Measurements from ENCODE around the gene WFDC2.

The WFDC2 gene

GRCh38 chr20:45523821-45524220, 54.3 kb downstream of the WFDC2 start:
- H3K4me3 ChIP-seq (ENCODE audit: low read length), result no peak overlapping the region
- no peaks in the 10 kb centered on the region for H3K79me2 ChIP-seq (ENCODE audit: control insufficient read depth, low read length)
- peaks cover 10% of the 10 kb centered on the region; the same call in 1 of the 2 replicates for H3K27me3 ChIP-seq (ENCODE audit: control insufficient read depth, low read length)
- H3K9me3 ChIP-seq (ENCODE audit: control insufficient read depth, insufficient read depth, low read length), result no peaks in the 10 kb centered on the region
- no peaks in the 10 kb centered on the region for H3F3A ChIP-seq (ENCODE audit: control insufficient read depth, insufficient read depth)
- TF ChIP-seq CTCF (IDR thresholded peaks at IDR 0.05; ENCODE audit: low read depth, low read length, poor library complexity, severe bottlenecking), result no peak
- TF ChIP-seq EZH2phosphoT487 (IDR thresholded peaks at IDR 0.05; ENCODE audit: borderline replicate concordance, low read length), result no peak
- H3K4me1 ChIP-seq (ENCODE audit: control insufficient read depth, low read length), result no peaks in the 10 kb centered on the region
- no peaks in the 10 kb centered on the region for H4K20me1 ChIP-seq (ENCODE audit: control insufficient read depth, insufficient read depth, low read depth, low read length)
- H3K4me2 ChIP-seq (ENCODE audit: low read length), result no peak overlapping the region
- no peak overlapping the region for H3K27ac ChIP-seq (ENCODE audit: low read depth, low read length)
- no peaks in the 10 kb centered on the region for H3K36me3 ChIP-seq (ENCODE audit: control insufficient read depth, low read length)
- no peaks in the 10 kb centered on the region for H3K9me2 ChIP-seq (replicated peaks; ENCODE audit: control insufficient read depth, low read length)

- Histone ChIP-seq H4K20me1 (ENCODE audit: control insufficient read depth, insufficient read depth, low read depth, low read length) (no peaks in the 10 kb centered on the region), H3K36me3 (ENCODE audit: control insufficient read depth, low read length) (no peaks in the 10 kb centered on the region), H3K9me3 (ENCODE audit: control insufficient read depth, insufficient read depth, low read length) (no peaks in the 10 kb centered on the region), H3F3A (ENCODE audit: control insufficient read depth, insufficient read depth) (no peaks in the 10 kb centered on the region), H3K27ac (ENCODE audit: low read depth, low read length) (no peak overlapping the region), H3K79me2 (ENCODE audit: control insufficient read depth, low read length) (no peaks in the 10 kb centered on the region), H3K4me1 (ENCODE audit: control insufficient read depth, low read length) (peaks cover 2% of the 10 kb centered on the region), H3K4me2 (ENCODE audit: low read length) (no peak overlapping the region), H3K9me2 (replicated peaks; ENCODE audit: control insufficient read depth, low read length) (no peaks in the 10 kb centered on the region), H3K4me3 (ENCODE audit: low read length) (no peak overlapping the region), H3K27me3 (ENCODE audit: control insufficient read depth, low read length) (peaks cover 8% of the 10 kb centered on the region; the same call in 1 of the 2 replicates)
- TF ChIP-seq EZH2phosphoT487 (IDR thresholded peaks at IDR 0.05; ENCODE audit: borderline replicate concordance, low read length) (no peak), CTCF (IDR thresholded peaks at IDR 0.05; ENCODE audit: low read depth, low read length, poor library complexity, severe bottlenecking) (no peak)
Measured at GRCh38 chr20:45527294-45527693, 57.7 kb downstream of the WFDC2 start.
